Heart right ventricle (tissue), 16 donors: ENCODE data around the gene RTL10. TPM values are rescaled to one million over a fixed set of nuclear protein-coding genes. Genes with fewer than 3 reads are reported as not detected.
A peak's percentile ranks its signal among the peaks of the same experiment; 100 is the strongest.

Experiments
- ATAC-seq, 8 donors: fragments of 200-7000 bp; cut with Tn5 transposase; one replicate each; pipeline ENCODE4 v1.9.1; 2020; ENCODE audit warnings: mild to moderate bottlenecking in 8 of 8, moderate library complexity in 8 of 8, moderate number of reproducible peaks in 1 of 8
- DNase-seq, 2 donors: peaks; one replicate each; pipeline ENCODE4 v3.0.0-alpha.2; 2020
- H3K27ac ChIP-seq, 10 donors: fragments of 200-600 bp; sonication (generic) in 2 of 10; one replicate each; pipeline versions ENCODE4 v1.5.0 to v1.8.0; 2020 to 2022; ENCODE audit warnings: mild to moderate bottlenecking in 3 of 10
- H3K27me3 ChIP-seq, 7 donors: fragments of 200-600 bp; one replicate each; pipeline ENCODE4 v1.8.0; 2021 to 2022; ENCODE audit warnings: mild to moderate bottlenecking in 2 of 7
- H3K36me3 ChIP-seq, 9 donors: fragments of 200-600 bp; sonication (generic) in 1 of 9; one replicate each; pipeline versions ENCODE4 v1.5.0 to v1.8.0; 2020 to 2022; ENCODE audit warnings: mild to moderate bottlenecking in 2 of 9
- H3K4me1 ChIP-seq, 9 donors: fragments of 200-600 bp; sonication (generic) in 1 of 9; one replicate each; pipeline versions ENCODE4 v1.5.0 to v1.8.0; 2020 to 2022; ENCODE audit warnings: mild to moderate bottlenecking in 4 of 9
- H3K4me3 ChIP-seq, 10 donors: fragments of 200-600 bp; sonication (generic) in 2 of 10; one replicate each; pipeline versions ENCODE4 v1.5.0 to v1.8.0; 2020 to 2022; ENCODE audit warnings: mild to moderate bottlenecking in 7 of 10, moderate library complexity in 2 of 10
- H3K9me3 ChIP-seq, 11 donors: fragments of 200-600 bp in 10 of 11; sonication (generic) in 2 of 11; one replicate each; pipeline versions ENCODE4 v1.5.0 to v1.8.0; 2013 to 2022; ENCODE audit warnings: mild to moderate bottlenecking in 2 of 11, control low read depth in 1 of 11, moderate library complexity in 1 of 11
- CTCF ChIP-seq, 9 donors: fragments of 200-600 bp; sonication (generic) in 2 of 9; IDR thresholded peaks; one replicate each; pipeline versions ENCODE4 v1.5.0 to v1.8.0; 2021 to 2022; ENCODE audit warnings: antibody characterized with exemption in 9 of 9, mild to moderate bottlenecking in 5 of 9, moderate library complexity in 1 of 9
- WGBS, 2 donors: extraction: QIAGEN DNeasy Blood & Tissue Kit; methylation state at CpG; one replicate each; pipeline ENCODE4 v1.1.7; 2013; ENCODE audit warnings: inconsistent platforms in 1 of 2; 5-methylcytosine and 5-hydroxymethylcytosine counted together
- intact Hi-C, 10 donors: fragments of 100-400 bp; cut with DNase I; formaldehyde crosslinking; loops; one replicate each; pipeline versions ENCODE4 v1.11.1 to v1.14.2; 2022
- polyA plus RNA-seq, 2 donors: library from polyadenylated mRNA; stranded (reverse); fragments of 200-250 nt; gene quantifications; one replicate each; pipeline ENCODE4 v1.2.3, GENCODE V29; 2013
- total RNA-seq, 10 donors: library from RNA; stranded (reverse); fragmentation: NEBNext Ultra II Directional in 3 of 10; extraction: Animal tissue kit (Norgen Biotek cat#: 25700) in 3 of 10; gene quantifications; one replicate each; pipeline versions ENCODE4 v1.2.1 to v1.2.4, GENCODE V29; 2021 to 2023
- donor health status: Arrhythmogenic right ventricular cardiomyopathy.
- donor health status: ischemic (EF 13 %, LVEDD 7.1; RV severe dilation, severe dysfunction).
- donor health status: healthy with polysubstance abuse.
- donor health status: DM: no; HTN: yes; CAD: no.
- donor health status: DM: no; HTN: no; CAD: no.
- donor health status: ischemic (EF 25% LVEDD 6.9; RV normal size, moderate dysfunction).
- donor health status: ischemic (EF 25% LVEDD 5.7; RV mildly dilated, moderate dysfunction).
- donor health status: healthy.
- donor health status: DM: yes; HTN: yes; CAD: no.
- donor health status: Ischemic cardiomyopathy.
- donor health status: ischemic (EF 35%, LVEDD 5.7; RV mildly dilated, moderate dysfunction).
- donor health status: nonischemic (EF 11% LVEDD 7.7; RV severe dilation, severe dysfunction).
- donor health status: DM: yes; HTN: yes; CAD: no.
- donor health status: PGD.
- donor health status: ischemic (EF 29% LVEDD 5.4; RV normal size, mild dysfunction).
- donor health status: nonischemic (EF 23%, LVEDD 6.1; RV moderate dilation, normal function).

RTL10 gene
- total and polyA plus RNA-seq, 12 donors: 4.0 to 12.0 (median 7.1) TPM

GRCh38 chr22:19806213-19807160 lies 48.2 kb downstream of the RTL10 start:
- H3K4me3 ChIP-seq: no peak overlapping the region
- 82 to 84% methylated on average over 38 of the region's 38 CpGs for WGBS, 2 donors
- intact Hi-C loops: loop anchor here in 1 of 10 donors (10.0 kb wide), 1 partner anchor 52 kb away; no protein-coding TSS in a partner anchor
- ATAC-seq (no peak), DNase-seq (peak in 1 of 2 donors; percentile 15)
- no peak overlapping the region for H3K27ac ChIP-seq
- TF ChIP-seq CTCF (IDR thresholded peaks at IDR 0.05): no peak
- H3K4me1 ChIP-seq: peaks cover 0 to 7% (median 0%) of the 10 kb centered on the region in 9 donors
- H3K9me3 ChIP-seq: no peaks in the 10 kb centered on the region
- H3K27me3 ChIP-seq: no peaks in the 10 kb centered on the region
- H3K36me3 ChIP-seq: no peaks in the 10 kb centered on the region

- Histone ChIP-seq H3K36me3 (no peaks in the 10 kb centered on the region), H3K4me3 (no peak overlapping the region), H3K27me3 (no peaks in the 10 kb centered on the region), H3K4me1 (peaks cover 0 to 7% (median 0%) of the 10 kb centered on the region in 9 donors), H3K27ac (no peak overlapping the region), H3K9me3 (no peaks in the 10 kb centered on the region)
- no peak for ATAC-seq
- intact Hi-C loops: loop anchor here in 1 of 10 donors (10.0 kb wide), 1 partner anchor 51 kb away; no protein-coding TSS in a partner anchor
- WGBS, 2 donors: 87 to 89% methylated on average over 8 of the region's 8 CpGs
- DNase-seq: no peak
- TF ChIP-seq CTCF (IDR thresholded peaks at IDR 0.05): no peak
Measured at GRCh38 chr22:19805821-19806212, 48.9 kb downstream of the RTL10 start.

Other genes with a start within 250 kb of the RTL10 start
- gene SEPTIN5, start 140.4 kb downstream of the RTL10 start, total RNA-seq: 100 to 1,000 TPM in 8 of 10 donors, 10 to 100 TPM in 2; 60.9 to 218 (median 144) TPM
- gene SEPTIN5, start 140.4 kb downstream of the RTL10 start, polyA plus RNA-seq: 100 to 1,000 TPM in 1 of 2 donors, 10 to 100 TPM in 1; 56.5 to 104 TPM
- gene GP1BB, start 131.3 kb downstream of the RTL10 start, total RNA-seq: 10 to 100 TPM in 1 of 10 donors, 1 to 10 TPM in 3, not detected in 6; 5.3 to 13.4 (median 6.4) TPM
- 10 to 100 TPM; 12.4 to 56.1 TPM for gene GP1BB, start 131.3 kb downstream of the RTL10 start, polyA plus RNA-seq
- gene TBX1, start 94.1 kb downstream of the RTL10 start, total RNA-seq: 1 to 10 TPM in 5 of 10 donors, under 1 TPM in 5; 0.53 to 1.8 (median 1.0) TPM
- 1 to 10 TPM in 1 of 2 donors, under 1 TPM in 1; 0.61 to 1.0 TPM for gene TBX1, start 94.1 kb downstream of the RTL10 start, polyA plus RNA-seq
- gene GNB1L, start within 50 bp of the RTL10 start, total RNA-seq: 1 to 10 TPM in 8 of 10 donors, under 1 TPM in 2; 0.76 to 3.6 (median 1.8) TPM
- 1 to 10 TPM; 2.0 to 9.3 TPM for gene GNB1L, start within 50 bp of the RTL10 start, polyA plus RNA-seq
- gene COMT, start 86.9 kb upstream of the RTL10 start, total RNA-seq: 100 to 1,000 TPM in 5 of 10 donors, 10 to 100 TPM in 5; 72.5 to 128 (median 101) TPM
- gene COMT, start 86.9 kb upstream of the RTL10 start, polyA plus RNA-seq: 100 to 1,000 TPM in 1 of 2 donors, 10 to 100 TPM in 1; 42.9 to 273 TPM
- 10 to 100 TPM; 28.5 to 59.9 (median 35.0) TPM for gene TXNRD2, start 86.9 kb upstream of the RTL10 start, total RNA-seq
- 100 to 1,000 TPM in 1 of 2 donors, 10 to 100 TPM in 1; 25.8 to 103 TPM for gene TXNRD2, start 86.9 kb upstream of the RTL10 start, polyA plus RNA-seq
- gene ARVCF, start 161.9 kb upstream of the RTL10 start, total RNA-seq: 10 to 100 TPM; 22.2 to 53.5 (median 32.1) TPM
- gene ARVCF, start 161.9 kb upstream of the RTL10 start, polyA plus RNA-seq: 10 to 100 TPM; 26.8 to 58.9 TPM
- 100 to 1,000 TPM in 3 of 10 donors, 10 to 100 TPM in 7; 51.6 to 139 (median 94.2) TPM for gene TANGO2, start 166.2 kb upstream of the RTL10 start, total RNA-seq
- 10 to 100 TPM; 34.1 to 65.8 TPM for gene TANGO2, start 166.2 kb upstream of the RTL10 start, polyA plus RNA-seq
- 10 to 100 TPM; 11.4 to 20.0 (median 14.0) TPM for gene DGCR8, start 225.4 kb upstream of the RTL10 start, total RNA-seq
- 10 to 100 TPM in 1 of 2 donors, 1 to 10 TPM in 1; 8.3 to 26.3 TPM for gene DGCR8, start 225.4 kb upstream of the RTL10 start, polyA plus RNA-seq